Hepatocyte (in vitro differentiated cells): Measurements from ENCODE around the gene EFEMP2. TPM values are rescaled to one million over a fixed set of nuclear protein-coding genes. Genes with fewer than 3 reads are reported as not detected.

Experiments used
- DNase-seq: peaks from one replicate; pipeline ENCODE4 v3.0.0-alpha.2; 2016; ENCODE audit warnings: low spot score
- H2AFZ ChIP-seq: fragments of 200-600 bp; sonication (generic); 2 replicates; pipeline ENCODE4 v1.6.0; 2016; ENCODE audit warnings: antibody characterized with exemption, mild to moderate bottlenecking
- H3K27ac ChIP-seq: fragments of 200-600 bp; sonication (generic); 2 replicates; pipeline ENCODE4 v1.5.1; 2016; ENCODE audit warnings: mild to moderate bottlenecking
- H3K27me3 ChIP-seq: fragments of 200-600 bp; sonication (generic); 2 replicates; pipeline ENCODE4 v1.6.1; 2016
- H3K36me3 ChIP-seq: fragments of 200-600 bp; sonication (generic); replicated peaks from 2 replicates; pipeline ENCODE4 v1.5.1; 2016; ENCODE audit warnings: low read depth; ENCODE audit not compliant: insufficient read depth
- H3K4me1 ChIP-seq: fragments of 200-600 bp; sonication (generic); 2 replicates; pipeline ENCODE4 v1.5.1; 2016; ENCODE audit warnings: mild to moderate bottlenecking, moderate library complexity; ENCODE audit not compliant: insufficient read depth
- H3K4me2 ChIP-seq: fragments of 200-600 bp; sonication (generic); 2 replicates; pipeline ENCODE4 v1.6.0; 2016
- H3K4me3 ChIP-seq: fragments of 200-600 bp; sonication (generic); 2 replicates; pipeline ENCODE4 v1.5.1; 2016; ENCODE audit warnings: mild to moderate bottlenecking
- H3K79me2 ChIP-seq: fragments of 200-600 bp; sonication (generic); 2 replicates; pipeline ENCODE4 v1.6.0; 2017; ENCODE audit warnings: mild to moderate bottlenecking
- H3K9me2 ChIP-seq: fragments of 200-600 bp; sonication (generic); replicated peaks from 2 replicates; pipeline ENCODE4 v1.6.0; 2017; ENCODE audit warnings: mild to moderate bottlenecking; ENCODE audit not compliant: insufficient read depth
- H3K9me3 ChIP-seq: fragments of 200-600 bp; sonication (generic); 2 replicates; pipeline ENCODE4 v1.5.1; 2016; ENCODE audit warnings: low read depth, mild to moderate bottlenecking
- H4K20me1 ChIP-seq: fragments of 200-600 bp; sonication (generic); 2 replicates; pipeline ENCODE4 v1.6.0; 2016; ENCODE audit warnings: mild to moderate bottlenecking; ENCODE audit not compliant: insufficient read depth, poor library complexity, severe bottlenecking
- CTCF ChIP-seq: fragments of 200-600 bp; sonication (generic); IDR thresholded peaks from 2 replicates; pipeline ENCODE4 v1.5.1; 2016; ENCODE audit warnings: antibody characterized with exemption, mild to moderate bottlenecking; ENCODE audit not compliant: poor library complexity
- EZH2 ChIP-seq: fragments of 200-600 bp; sonication (generic); IDR thresholded peaks from 2 replicates; pipeline ENCODE4 v1.6.1; 2016; ENCODE audit warnings: antibody characterized with exemption, mild to moderate bottlenecking, borderline replicate concordance
- EZH2phosphoT487 ChIP-seq: fragments of 200-600 bp; sonication (generic); IDR thresholded peaks from one replicate; pipeline ENCODE4 v1.6.1; 2018; ENCODE audit warnings: antibody characterized with exemption, mild to moderate bottlenecking, low read depth, moderate library complexity; ENCODE audit not compliant: unreplicated experiment, severe bottlenecking
- WGBS: methylation state at CpG from one replicate; pipeline ENCODE4 v1.1.6; 2016; ENCODE audit warnings: low lambda C conversion rate; ENCODE audit errors: missing lambda C conversion rate; 5-methylcytosine and 5-hydroxymethylcytosine counted together
- polyA plus RNA-seq: library from polyadenylated mRNA; unstranded; fragments of >200 nt; fragmentation: Nextera tagmentation; extraction: Ambion mirVana; gene quantifications from 2 replicates; pipeline ENCODE4 v1.2.1, GENCODE V29; 2016
- total RNA-seq: library from RNA; depleted of rRNA; stranded (reverse); fragments of >200 nt; gene quantifications from 2 replicates; pipeline ENCODE4 v1.2.3, GENCODE V29; 2014

Gene EFEMP2
- total and polyA plus RNA-seq, 2 experiments from 2014 or later = 65.2 to 197 TPM

- no peaks in the 10 kb centered on the region for H3K27me3 ChIP-seq
- H3K4me2 ChIP-seq = no peak overlapping the region
- no peaks in the 10 kb centered on the region for H3K9me3 ChIP-seq
- no peak for DNase-seq
- H3K27ac ChIP-seq = no peak overlapping the region
- no peaks in the 10 kb centered on the region for H3K36me3 ChIP-seq
- H3K79me2 ChIP-seq = peaks cover 9% of the 10 kb centered on the region
- no peaks in the 10 kb centered on the region for H4K20me1 ChIP-seq
- H2AFZ ChIP-seq = no peak overlapping the region
- peaks cover 6% of the 10 kb centered on the region for H3K4me1 ChIP-seq
- H3K9me2 ChIP-seq = no peaks in the 10 kb centered on the region
- no peak overlapping the region for H3K4me3 ChIP-seq
- no peak for TF ChIP-seq EZH2
- TF ChIP-seq EZH2phosphoT487 = no peak
- no peak for TF ChIP-seq CTCF
- 63% methylated on average over 4 of the region's 4 CpGs for WGBS
These were observed 43.1 kb downstream of the EFEMP2 start for GRCh38 chr11:65829459-65829858.

GRCh38 chr11:65826984-65827735 lies 45.4 kb downstream of the EFEMP2 start:
- Histone ChIP-seq H3K4me1 (no peaks in the 10 kb centered on the region), H3K79me2 (no peaks in the 10 kb centered on the region), H3K4me2 (peak overlapping the region; percentile 46), H3K9me3 (no peaks in the 10 kb centered on the region), H3K9me2 (no peaks in the 10 kb centered on the region), H4K20me1 (no peaks in the 10 kb centered on the region), H3K36me3 (no peaks in the 10 kb centered on the region), H3K4me3 (no peak overlapping the region), H3K27ac (peak overlapping the region; percentile 68), H3K27me3 (no peaks in the 10 kb centered on the region), H2AFZ (no peak overlapping the region)
- WGBS = 76% methylated on average over 8 of the region's 8 CpGs
- no peak for DNase-seq
- TF ChIP-seq CTCF (no peak), EZH2phosphoT487 (no peak), EZH2 (no peak)

GRCh38 chr11:65822776-65823528 lies 49.6 kb downstream of the EFEMP2 start:
- Histone ChIP-seq H3K9me3 (no peaks in the 10 kb centered on the region), H3K36me3 (no peaks in the 10 kb centered on the region), H3K4me3 (no peak overlapping the region), H2AFZ (no peak overlapping the region), H3K4me1 (no peaks in the 10 kb centered on the region), H4K20me1 (no peaks in the 10 kb centered on the region), H3K9me2 (no peaks in the 10 kb centered on the region), H3K79me2 (no peaks in the 10 kb centered on the region), H3K27me3 (no peaks in the 10 kb centered on the region), H3K4me2 (no peak overlapping the region), H3K27ac (no peak overlapping the region)
- WGBS = 88% methylated on average over 15 of the region's 15 CpGs
- DNase-seq = no peak
- TF ChIP-seq EZH2 (no peak), CTCF (no peak), EZH2phosphoT487 (no peak)
